K562 (cell line): ENCODE measurements around the gene CIAO1. TPM values are rescaled to one million over a fixed set of nuclear protein-coding genes. Genes with fewer than 3 reads are reported as not detected.

ENCODE experiments used
- ATAC-seq: fragments of 200-7000 bp; cut with Tn5 transposase; 3 replicates; pipeline ENCODE4 v1.9.1; 2020; ENCODE audit warnings: moderate library complexity
- BruUV-seq: library from RNA; stranded (reverse); fragments of 400-500 nt; replicated peaks from 2 replicates; lab custom pipeline; 2021; lab: Mats Ljungman, UMichigan
- CTCF ChIA-PET: fragments of 300-600 bp; formaldehyde crosslinking; extraction: SDS; loops from one replicate; lab custom pipeline; 2021; ENCODE audit warnings: low intra/inter-chr PET ratio; lab: Yijun Ruan, JAX
- POLR2A ChIA-PET: fragments of 300-600, 350-650 bp; sonication (Branson Sonifier 250); formaldehyde crosslinking; extraction: SDS; loops from one replicate; lab custom pipeline; 2021; ENCODE audit warnings: antibody characterized with exemption, inconsistent platforms; lab: Yijun Ruan, JAX
- DNase-seq, 4 experiments: peaks; one replicate each; pipeline versions ENCODE4 v3.0.0 to v3.0.0-alpha.2; 2011 to 2018; ENCODE audit warnings: low spot score in 3 of 4, mixed read lengths in 3 of 4; ENCODE audit errors: extremely low read depth in 1 of 4
- FAIRE-seq: peaks from 2 replicates; lab custom pipeline; 2011; peaks lifted over from hg19 to GRCh38; lab: Jason Lieb, UNC
- H2AFZ ChIP-seq: 2 replicates; pipeline ENCODE4 v1.6.0; 2011; ENCODE audit warnings: low read depth, low read length, control low read depth, inconsistent platforms
- H3K27ac ChIP-seq: fragments of 200-600 bp; 3 replicates; pipeline ENCODE4 v1.8.0; 2011; ENCODE audit warnings: low read depth, mild to moderate bottlenecking, control low read depth, inconsistent platforms, low read length, moderate library complexity, mixed read lengths; ENCODE audit errors: extremely low read depth
- H3K27me3 ChIP-seq, 2 experiments: fragments of 300-600 bp in 1 of 2; 2 replicates in 1 of 2; 3 replicates in 1 of 2; pipeline versions ENCODE4 v1.6.0 to v1.8.0; 2011; ENCODE audit warnings: inconsistent platforms in 2 of 2, low read length in 2 of 2, mild to moderate bottlenecking in 1 of 2, mixed read lengths in 1 of 2, moderate library complexity in 1 of 2; ENCODE audit not compliant: control insufficient read depth in 2 of 2, insufficient read depth in 2 of 2
- H3K36me3 ChIP-seq: fragments of 300-600 bp; 3 replicates; pipeline ENCODE4 v1.8.0; 2011; ENCODE audit warnings: mild to moderate bottlenecking, low read length, inconsistent platforms; ENCODE audit not compliant: control insufficient read depth, insufficient read depth
- H3K4me1 ChIP-seq, 2 experiments: fragments of 200-600 bp in 1 of 2; replicated peaks in 1 of 2; 2 replicates in 1 of 2; 3 replicates in 1 of 2; pipeline versions ENCODE4 v1.5.1 to v1.8.0; 2011; ENCODE audit warnings: inconsistent platforms in 2 of 2, low read length in 2 of 2, mild to moderate bottlenecking in 1 of 2, mixed read lengths in 1 of 2, moderate library complexity in 1 of 2; ENCODE audit not compliant: control insufficient read depth in 2 of 2, insufficient read depth in 2 of 2
- H3K4me2 ChIP-seq: 2 replicates; pipeline ENCODE4 v1.6.1; 2011; ENCODE audit warnings: low read length, control low read depth, inconsistent platforms, mixed read lengths; ENCODE audit not compliant: insufficient read depth
- H3K4me3 ChIP-seq: fragments of 200-600 bp; sonication (generic), shearing (Covaris generic); 2 replicates; pipeline ENCODE4 v1.5.1; 2016; ENCODE audit warnings: control low read depth, inconsistent platforms
- H3K79me2 ChIP-seq: fragments of 200-600 bp; 3 replicates; pipeline ENCODE4 v1.8.0; 2011; ENCODE audit warnings: low read length, inconsistent platforms; ENCODE audit not compliant: control insufficient read depth, insufficient read depth
- H3K9ac ChIP-seq, 2 experiments: 2 replicates each; pipeline versions ENCODE4 v1.6.0 to v1.6.1; 2011; ENCODE audit warnings: low read depth in 2 of 2, low read length in 2 of 2, control low read depth in 1 of 2, inconsistent platforms in 1 of 2, mild to moderate bottlenecking in 1 of 2, mixed read lengths in 1 of 2; ENCODE audit not compliant: insufficient read depth in 1 of 2
- H3K9me1 ChIP-seq: one replicate; pipeline ENCODE4 v1.6.0; 2011; ENCODE audit warnings: inconsistent platforms, mild to moderate bottlenecking, low read length, moderate library complexity; ENCODE audit not compliant: control insufficient read depth, insufficient read depth
- H3K9me3 ChIP-seq: replicated peaks from 2 replicates; pipeline ENCODE4 v1.5.1; 2011; ENCODE audit warnings: low read depth, low read length, inconsistent platforms; ENCODE audit not compliant: control insufficient read depth, insufficient read depth
- H4K20me1 ChIP-seq: replicated peaks from 2 replicates; pipeline ENCODE4 v1.6.1; 2011; ENCODE audit warnings: low read length, inconsistent platforms, mixed read lengths; ENCODE audit not compliant: control insufficient read depth, insufficient read depth
- CSDE1 ChIP-seq, 2 experiments: fragments of 450-650 bp; IDR thresholded peaks; 2 replicates each; pipeline ENCODE4 v1.6.1; 2016; ENCODE audit warnings: mild to moderate bottlenecking in 1 of 2
- MED1 ChIP-seq: sonication (generic); formaldehyde crosslinking; IDR thresholded peaks from 2 replicates; pipeline ENCODE4 v1.8.1; 2023; ENCODE audit warnings: missing genetic modification reagents, borderline replicate concordance
- ZBTB8A ChIP-seq: fragments of 450-650 bp; IDR thresholded peaks from 2 replicates; pipeline ENCODE4 v1.6.1; 2018; ENCODE audit warnings: mild to moderate bottlenecking, moderate library complexity; ENCODE audit not compliant: partially characterized antibody
- ZEB2 ChIP-seq: fragments of 450-650 bp; IDR thresholded peaks from 2 replicates; pipeline ENCODE4 v1.6.1; 2016
- ZFPM2 ChIP-seq: fragments of 250-450 bp; sonication (Bioruptor Pico); IDR thresholded peaks from 2 replicates; pipeline ENCODE4 v1.5.1; 2022; ENCODE audit warnings: mild to moderate bottlenecking
- ZNF24 ChIP-seq: fragments of 450-650 bp; IDR thresholded peaks from 2 replicates; pipeline ENCODE4 v1.6.1; 2016
- ZNF407 ChIP-seq: fragments of 450-650 bp; IDR thresholded peaks from 2 replicates; pipeline ENCODE4 v1.6.1; 2016; ENCODE audit warnings: low read depth
- ZNF639 ChIP-seq, 2 experiments: fragments of 200-800 bp in 1 of 2; sonication (Bioruptor generic) in 1 of 2; sonication (generic) in 1 of 2; formaldehyde crosslinking in 1 of 2; IDR thresholded peaks in 1 of 2; conservative IDR thresholded peaks in 1 of 2; 2 replicates each; pipeline versions ENCODE4 v1.5.0 to v1.6.1; 2016 to 2020; ENCODE audit warnings: missing compliant biosample characterization in 1 of 2, missing genetic modification characterization in 1 of 2, missing genetic modification reagents in 1 of 2
- ZNF778 ChIP-seq: fragments of 450-650 bp; formaldehyde crosslinking; IDR thresholded peaks from 2 replicates; pipeline ENCODE4 v1.4.0; 2020; ENCODE audit warnings: mild to moderate bottlenecking, moderate library complexity
- WGBS: fragments of 100-300 bp; shearing (Covaris generic); methylation state at CpG from one replicate; pipeline ENCODE4 v1.1.6; 2016; ENCODE audit warnings: low coverage, mixed read lengths; ENCODE audit not compliant: insufficient coverage; ENCODE audit errors: missing lambda C conversion rate; 5-methylcytosine and 5-hydroxymethylcytosine counted together
- in situ Hi-C: fragments of 300-500 bp; cut with MboI; formaldehyde crosslinking; loops from 4 replicates; pipeline ENCODE4 v1.15.0; 2018; ENCODE audit warnings: inconsistent platforms, mixed read lengths
- intact Hi-C: fragments of 100-400 bp; cut with micrococcal nuclease; formaldehyde crosslinking; loops from 2 replicates; pipeline ENCODE4 v1.14.2; 2022
- polyA plus RNA-seq, 8 experiments: library from polyadenylated mRNA; depleted of rRNA in 4 of 8; stranded (reverse) in 5 of 8; unstranded in 3 of 8; fragments of >200 nt; fragmentation: Nextera tagmentation in 2 of 8; fragmentation: Illumina TruSeq in 1 of 8; extraction: Ambion mirVana in 2 of 8; extraction: Trizol in 1 of 8; gene quantifications; 2 replicates each; pipeline versions ENCODE4 v1.2.1 to v1.2.3, GENCODE V29; 2011 to 2014; ENCODE audit warnings: inconsistent platforms in 1 of 8, missing spikeins in 1 of 8
- total RNA-seq, 7 experiments: library from RNA; depleted of rRNA in 6 of 7; stranded (reverse); fragments of >200 nt in 6 of 7; fragmentation: Illumina TruSeq in 2 of 7; extraction: Trizol in 2 of 7; gene quantifications; 2 replicates each; pipeline versions ENCODE4 v1.2.1 to v1.2.3, GENCODE V29; 2011 to 2021; ENCODE audit warnings: low replicate concordance in 1 of 7

The CIAO1 gene
- total and polyA plus RNA-seq, 9 of the 15 experiments (the other 6 are each of a cell fraction or from before 2014, with no cell fraction given): 11.4 to 156 (median 92.8) TPM

GRCh38 chr2:96265840-96266679, at the start of gene CIAO1, which contains the start of gene TMEM127 (continued):
- peak in 1 of 2 experiments; percentile 89; a peak in 2 of 4 replicates for TF ChIP-seq ZNF639 (CRISPR knock-in tag; conservative IDR thresholded peaks at IDR 0.05 in 1 of 2, IDR thresholded peaks at IDR 0.05 in 1 of 2)

- no peak for ATAC-seq
- no peak for TF ChIP-seq CSDE1 (IDR thresholded peaks at IDR 0.05)
- no peak for TF ChIP-seq ZEB2
- TF ChIP-seq ZNF778: no peak
- no peak for TF ChIP-seq ZNF24
- no peak for TF ChIP-seq MED1 (CRISPR knock-in tag)
- TF ChIP-seq ZFPM2 (CRISPR knock-in tag): no peak
- no peak for TF ChIP-seq ZNF407
- no peak for TF ChIP-seq ZBTB8A
Measured at GRCh38 chr2:96218508-96219131, 47.4 kb upstream of the CIAO1 start.

More at GRCh38 chr2:96218508-96219131, 47.4 kb upstream of the CIAO1 start:
- WGBS: 70% methylated on average over 13 of the region's 13 CpGs
- H3K27me3 ChIP-seq: no peaks in the 10 kb centered on the region
- H3K9me3 ChIP-seq: no peaks in the 10 kb centered on the region
- H3K9me1 ChIP-seq: no peaks in the 10 kb centered on the region
- DNase-seq (no peak), FAIRE-seq (no peak)
- no peak overlapping the region for H3K4me3 ChIP-seq
- H3K36me3 ChIP-seq: no peaks in the 10 kb centered on the region
- H4K20me1 ChIP-seq: no peaks in the 10 kb centered on the region
- H3K79me2 ChIP-seq: no peaks in the 10 kb centered on the region
- no peak overlapping the region for H3K9ac ChIP-seq
- no peak overlapping the region for H3K4me2 ChIP-seq
- no peak overlapping the region for H3K27ac ChIP-seq
- H2AFZ ChIP-seq: no peak overlapping the region
- intact Hi-C loops (no loop called here), in situ Hi-C loops (no loop called here)
- H3K4me1 ChIP-seq: no peaks in the 10 kb centered on the region; a peak in 1 of 5 replicates
- ChIA-PET POLR2A (interaction anchor here (1.0 kb wide), 1 partner anchor 18 kb away, joined by 3 read pairs; no protein-coding TSS in a partner anchor), CTCF (no interaction called here)
- BruUV-seq: no TSS peak
